ENCODE data around the gene DTL.

The DTL gene

DNA sequence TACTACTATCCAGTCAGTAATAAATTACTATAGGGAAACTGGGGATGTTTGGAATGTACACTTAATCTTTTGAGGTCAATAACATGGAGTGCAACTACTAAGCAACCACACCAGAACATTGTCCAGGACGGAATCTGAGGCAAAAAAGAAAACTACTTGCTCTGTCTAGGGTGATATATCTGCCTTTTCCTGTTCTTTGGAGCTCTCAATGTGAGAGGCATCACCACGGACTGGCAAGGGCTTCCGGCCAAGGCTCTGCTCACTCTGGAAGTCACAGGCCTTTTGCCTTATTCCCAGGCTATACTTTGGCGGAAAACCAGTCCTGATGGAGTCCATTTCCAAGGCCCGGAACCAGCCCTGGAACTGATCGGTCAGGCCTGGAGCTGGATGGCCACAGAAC, 94.2 kb downstream of the DTL start:
- no peak for DNase-seq

DNA sequence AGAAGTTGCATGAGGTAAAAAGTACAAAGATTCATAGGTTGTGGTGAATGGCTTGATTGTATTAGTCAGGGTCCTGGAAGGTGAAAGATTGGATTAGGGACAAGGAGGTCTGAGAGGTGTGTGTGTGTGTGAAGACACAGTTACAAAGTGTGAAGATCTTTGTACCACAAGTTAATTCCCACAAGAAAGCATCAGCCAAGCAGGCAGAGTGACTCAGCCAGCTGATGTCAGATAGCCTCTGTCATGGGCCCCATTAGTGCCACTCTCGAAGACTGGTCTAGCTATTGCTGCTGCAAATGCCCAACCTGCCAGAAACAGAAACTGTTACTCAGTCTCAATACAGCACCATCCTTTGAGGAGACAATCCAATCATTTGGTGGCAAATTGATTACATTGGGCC, 96.5 kb downstream of the DTL start:
- DNase-seq: peak; percentile 17

DNA sequence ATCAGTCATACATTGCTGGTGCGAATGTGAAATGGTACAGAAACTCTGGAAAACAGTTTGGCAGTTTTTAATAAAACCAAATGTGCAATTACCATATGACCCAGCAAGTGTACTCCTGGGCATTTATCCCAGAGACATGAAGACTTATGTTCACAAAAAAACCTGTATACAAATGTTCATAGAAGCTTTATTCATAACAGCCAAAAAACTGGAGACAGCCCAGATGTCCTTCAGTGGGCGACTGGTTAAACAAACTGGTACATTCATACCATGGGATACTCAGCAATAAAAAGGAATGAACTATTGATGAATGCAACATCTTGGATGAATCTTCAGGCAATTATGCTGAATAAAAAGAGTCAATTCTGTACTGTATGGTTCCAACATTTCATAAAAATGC, 97.8 kb downstream of the DTL start:
- DNase-seq: no peak

DNA sequence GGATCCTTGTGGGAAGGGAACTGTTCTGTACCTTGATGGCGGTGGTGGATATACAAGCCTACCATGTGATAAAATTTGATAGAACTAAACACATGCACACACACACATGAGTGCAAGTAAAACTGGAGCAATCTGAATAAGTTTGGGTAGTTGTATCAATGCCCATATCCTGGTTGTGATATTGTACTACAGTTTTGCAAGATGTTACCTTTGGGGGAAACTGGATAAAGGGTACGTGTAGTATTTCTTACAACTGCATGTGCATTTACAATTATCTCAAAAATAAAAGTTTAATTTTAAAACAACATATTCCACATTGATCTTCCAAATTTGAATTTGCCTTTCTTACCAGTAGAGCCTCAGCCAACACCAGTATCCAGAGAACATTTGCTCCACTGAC, 99.6 kb downstream of the DTL start:
- no peak for DNase-seq

DNA sequence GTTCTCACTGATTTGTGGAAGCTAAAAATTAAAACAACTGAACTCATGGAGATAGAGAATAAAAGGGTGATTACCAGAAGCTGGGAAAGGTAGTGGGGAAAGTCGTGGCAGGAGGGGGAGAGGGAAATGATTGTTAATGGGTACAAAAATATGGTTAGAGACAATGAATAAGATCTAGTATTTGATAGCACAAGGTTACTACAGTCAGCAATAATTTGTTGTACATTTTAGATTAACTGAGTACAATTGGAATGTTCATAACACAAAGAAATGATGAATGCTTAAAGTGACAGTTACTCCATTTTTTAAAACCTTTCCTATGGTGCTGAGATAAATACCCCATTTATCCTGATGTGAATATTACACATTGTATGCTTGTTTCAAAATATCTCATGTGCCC, 102.3 kb downstream of the DTL start:
- no peak for DNase-seq

DNA sequence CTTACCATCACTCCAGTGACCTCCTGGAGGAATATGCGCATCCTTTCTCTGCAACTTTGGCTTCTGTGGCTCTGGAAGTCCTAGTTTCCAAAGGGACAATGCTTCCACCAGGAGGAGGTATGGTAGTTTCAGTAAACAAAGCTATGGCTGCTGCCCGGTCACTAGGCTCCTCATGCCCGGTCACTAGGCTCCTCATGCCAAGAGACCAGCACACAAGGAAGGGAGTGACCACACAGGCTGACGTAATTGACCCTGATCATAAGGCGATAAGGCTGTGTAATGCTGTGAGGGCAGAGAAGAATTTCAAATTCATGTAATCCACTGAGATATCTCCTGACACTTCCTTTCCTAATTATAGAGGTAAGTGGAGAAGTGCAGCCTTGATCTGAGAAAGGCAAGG, 102.9 kb downstream of the DTL start:
- no peak for DNase-seq

DNA sequence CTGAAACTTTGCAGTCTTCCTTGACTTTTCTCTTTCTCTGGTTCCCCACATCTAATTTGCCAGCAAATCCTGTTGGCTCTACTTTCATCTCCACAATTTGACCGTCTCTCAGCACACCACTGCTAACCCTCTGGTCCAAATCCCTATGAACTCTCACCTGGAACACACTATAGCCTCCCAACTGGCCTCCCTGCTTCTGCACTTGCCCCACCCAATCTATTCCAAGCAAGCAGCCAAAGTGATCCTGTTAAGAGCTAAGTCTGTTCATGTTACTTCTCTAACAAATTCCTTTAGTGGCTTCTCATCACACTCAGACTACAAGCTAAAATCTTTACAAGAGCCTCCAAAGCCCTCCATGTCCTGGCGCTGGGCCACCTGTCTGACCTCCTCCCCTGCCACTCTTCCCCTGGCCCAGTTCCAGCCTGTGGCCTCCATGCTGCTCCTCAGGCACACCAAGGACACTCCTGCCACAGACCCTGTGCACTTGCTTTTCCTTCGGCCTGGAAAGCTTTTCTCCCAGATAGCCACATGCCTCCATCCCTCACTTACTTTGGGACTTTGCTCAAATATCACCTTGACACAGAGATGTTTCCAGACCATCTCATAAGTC, 104.1 kb downstream of the DTL start:
- DNase-seq: no peak

DNA sequence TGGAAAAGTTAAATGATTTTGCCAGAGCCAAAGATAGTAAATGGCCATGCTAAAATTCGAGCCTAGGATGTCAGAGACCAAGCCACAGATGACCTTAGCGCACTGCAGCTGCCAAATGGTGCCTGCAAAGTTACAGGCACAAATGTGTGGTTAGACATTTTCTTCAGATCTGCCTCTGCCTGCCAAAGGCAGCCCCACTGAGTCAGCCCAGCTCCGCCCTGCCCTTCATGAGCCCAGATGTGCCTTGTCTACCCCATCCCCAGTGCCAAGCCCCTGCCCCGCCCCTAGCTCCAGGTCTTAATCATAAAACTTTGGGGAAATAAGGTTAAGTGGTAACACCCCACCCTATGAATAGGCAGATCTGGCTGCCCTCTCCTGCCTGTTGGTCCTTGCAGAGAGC, 105.9 kb downstream of the DTL start:
- no peak for DNase-seq

DNA sequence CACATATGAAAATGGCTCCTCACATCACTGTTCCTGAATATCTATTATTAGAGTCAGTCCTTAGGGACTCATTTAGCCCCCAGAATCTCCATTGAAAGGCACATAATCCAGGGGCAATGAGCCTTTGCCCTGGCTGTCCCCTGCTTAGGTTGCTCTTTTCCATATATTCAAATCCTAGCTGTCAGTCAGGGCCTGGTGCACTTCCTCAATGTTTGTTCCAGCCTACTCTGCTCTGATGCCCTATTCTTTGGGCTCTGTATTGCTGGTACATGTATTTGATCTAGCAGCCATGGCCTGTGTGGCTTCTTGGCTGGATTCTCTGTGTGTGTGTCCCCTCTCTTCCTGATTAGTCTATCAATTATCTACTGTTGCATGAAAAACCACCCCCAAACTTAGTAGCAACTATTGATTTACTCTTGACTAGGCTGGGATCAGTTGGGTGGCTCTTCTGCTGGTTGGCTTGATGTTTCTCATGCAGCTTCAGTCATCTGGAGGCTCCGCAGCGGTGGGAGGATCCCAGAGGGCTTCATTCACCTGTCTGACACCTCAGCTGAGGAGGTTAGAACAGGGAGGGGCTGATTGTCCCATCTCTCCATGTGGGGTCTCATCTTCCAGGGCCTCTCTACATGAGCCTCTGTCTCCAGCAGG, 107.5 kb downstream of the DTL start:
- DNase-seq: no peak

DNA sequence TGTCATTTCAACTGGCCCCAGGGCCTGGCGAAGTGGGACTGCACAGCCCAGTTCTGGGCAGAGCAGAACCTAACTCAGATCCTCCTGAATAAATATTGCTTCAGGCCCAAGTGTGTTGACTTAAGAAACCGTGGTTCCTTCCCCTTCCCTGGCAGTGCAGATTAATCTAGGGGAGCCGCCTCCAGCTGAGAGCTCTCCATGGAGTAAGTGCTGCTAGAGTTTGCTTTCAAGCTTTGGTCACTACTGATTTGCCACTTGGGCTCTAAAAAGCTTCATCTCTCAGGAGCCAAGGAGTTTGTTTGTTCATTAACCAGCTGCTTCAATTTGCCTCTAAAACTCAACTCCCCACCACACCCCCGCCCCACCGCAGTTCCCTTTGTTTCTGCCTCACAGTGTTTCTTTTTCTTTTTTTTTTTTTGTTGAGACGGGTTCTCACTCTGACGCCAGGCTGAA, 112.1 kb downstream of the DTL start:
- DNase-seq: no peak

DNA sequence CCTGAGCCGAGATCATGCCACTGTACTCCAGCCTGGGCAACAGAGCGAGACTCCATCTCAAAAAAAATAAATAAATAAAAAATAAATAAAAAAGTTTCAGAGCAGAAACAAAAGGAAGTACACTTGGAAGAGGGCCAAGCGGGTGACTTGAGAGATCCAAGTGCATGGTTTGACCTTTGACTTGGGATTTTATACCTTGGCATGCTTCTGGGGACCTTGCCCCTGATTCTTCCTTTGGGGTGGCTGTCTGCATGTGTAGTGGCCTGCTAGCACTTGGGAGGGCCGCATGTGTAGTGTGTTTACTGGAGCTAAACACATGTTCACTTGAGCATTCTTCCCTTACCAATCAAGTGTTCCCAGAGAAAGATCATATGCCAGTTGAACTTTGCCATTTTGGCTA, 114.0 kb downstream of the DTL start:
- no peak for DNase-seq

DNA sequence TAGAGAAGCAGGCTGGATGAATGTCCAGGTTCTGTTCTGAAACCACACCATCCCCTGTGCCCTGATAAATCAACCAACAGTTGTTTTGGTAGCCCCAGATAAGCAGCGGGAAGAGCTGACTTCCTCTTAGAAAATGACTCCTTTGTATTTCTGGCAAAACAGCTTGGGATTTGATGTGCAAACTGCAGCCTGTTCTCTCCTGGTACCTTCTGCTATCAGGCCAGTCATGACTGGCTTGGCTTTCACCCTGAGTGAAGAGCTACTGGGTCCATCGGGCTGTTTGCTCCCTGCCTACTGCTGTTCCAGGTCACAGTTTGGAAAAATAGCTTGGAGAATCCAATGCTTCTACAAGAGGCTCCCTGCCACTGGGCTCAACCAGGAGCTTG, 116.8 kb downstream of the DTL start:
- DNase-seq: no peak

DNA sequence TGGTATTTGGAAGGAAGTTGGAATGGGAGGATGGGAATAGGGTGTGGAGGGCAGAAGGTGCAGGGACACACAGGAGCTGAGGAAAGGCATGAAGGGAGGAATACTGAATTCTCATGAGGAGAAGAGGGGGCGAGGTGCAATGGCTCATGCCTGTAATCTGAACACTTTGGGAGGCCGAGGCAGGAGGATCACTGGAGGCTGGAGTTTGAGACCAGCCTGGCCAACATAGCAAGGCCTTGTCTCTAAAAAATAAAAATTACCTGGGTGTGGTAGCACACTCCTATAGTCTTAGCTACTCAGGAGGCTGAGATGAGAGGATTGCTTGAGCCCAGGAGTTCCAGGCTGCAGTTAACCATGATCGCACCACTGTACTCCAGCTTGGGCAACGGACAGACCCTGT, 117.3 kb downstream of the DTL start:
- no peak for DNase-seq

DNA sequence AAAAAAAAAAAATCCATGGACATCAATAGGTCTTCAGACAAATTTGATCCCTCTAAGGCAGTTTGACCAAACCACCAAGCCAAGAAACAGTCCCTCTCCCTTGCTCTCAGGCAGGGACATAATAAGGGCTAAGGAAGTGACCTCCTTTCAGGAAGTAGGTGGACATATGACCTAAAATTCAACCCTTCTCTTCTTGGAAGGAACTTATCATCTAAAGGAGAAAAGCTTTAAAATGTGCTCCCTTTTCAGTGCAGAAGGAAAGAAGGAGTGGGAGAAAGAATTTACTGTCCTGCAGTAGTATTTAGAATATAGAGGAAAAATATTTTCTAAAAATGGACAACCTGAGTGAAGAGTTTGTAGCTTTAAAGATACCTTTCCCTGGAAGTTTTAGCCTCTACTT, 118.1 kb downstream of the DTL start:
- DNase-seq: no peak
